Measurements from ENCODE around the gene ERP29.

Gene ERP29

DNA sequence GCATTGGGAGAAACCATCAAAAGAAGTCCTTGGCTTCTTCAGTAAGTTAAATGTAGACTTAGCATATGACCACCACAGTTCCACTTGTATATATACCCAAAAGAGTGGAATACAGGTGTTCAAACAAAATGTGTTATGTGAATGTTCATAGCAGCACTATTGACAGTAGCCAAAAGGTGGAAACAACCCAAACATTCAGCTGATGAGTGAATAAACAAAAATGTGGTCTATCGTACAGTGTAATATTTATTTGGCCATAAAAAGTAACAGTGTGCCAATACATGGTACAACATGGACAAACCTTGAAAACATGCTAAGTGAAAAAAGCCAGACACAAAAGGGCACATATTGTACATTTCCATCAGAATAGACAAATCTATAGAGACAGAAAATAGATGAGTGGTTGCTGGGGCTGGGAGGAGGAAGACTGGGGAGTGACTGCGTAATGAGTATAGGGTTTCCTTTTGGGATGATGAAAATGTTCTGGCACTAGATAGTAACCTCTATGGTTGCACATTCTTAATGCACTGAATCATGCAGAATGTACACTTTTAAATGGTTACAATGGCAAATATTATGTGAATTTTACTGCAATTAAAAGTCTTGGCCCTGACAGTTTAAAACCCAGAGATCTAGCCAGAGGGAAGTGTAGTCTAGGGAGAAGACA lies 5.5 kb downstream of the ERP29 start:
- peaks cover 73% of the 10 kb centered on the region for H3K79me2 ChIP-seq (ENCODE audit: insufficient read depth, low read length)

GRCh38 chr12:112020947-112021457 lies 7.8 kb downstream of the ERP29 start:
- Histone ChIP-seq H3K4me1 (ENCODE audit: insufficient read depth, low read length, poor library complexity, severe bottlenecking) (peaks cover 6% of the 10 kb centered on the region), H4K20me1 (ENCODE audit: insufficient read depth, low read length, poor library complexity, severe bottlenecking) (peaks cover 24% of the 10 kb centered on the region), H3K9ac (ENCODE audit: low read depth, low read length, poor library complexity, severe bottlenecking) (no peak overlapping the region), H3K9me2 (replicated peaks; ENCODE audit: low read depth, low read length) (no peaks in the 10 kb centered on the region), H3K36me3 (ENCODE audit: insufficient read depth, low read length) (peaks cover 51% of the 10 kb centered on the region), H3F3A (ENCODE audit: low read depth) (no peaks in the 10 kb centered on the region), H3K4me2 (ENCODE audit: low read depth, low read length, poor library complexity, severe bottlenecking) (no peak overlapping the region), H3K79me2 (ENCODE audit: insufficient read depth, low read length) (peaks cover 50% of the 10 kb centered on the region), H2AFZ (ENCODE audit: low read length) (no peak overlapping the region), H3K27me3 (ENCODE audit: insufficient read depth, low read length, poor library complexity, severe bottlenecking) (no peaks in the 10 kb centered on the region), H3K9me3 (ENCODE audit: insufficient read depth, low read depth, low read length) (no peaks in the 10 kb centered on the region), H3K4me3 (ENCODE audit: low read length, poor library complexity, severe bottlenecking) (no peak overlapping the region)
- no peak for TF ChIP-seq EZH2phosphoT487 (IDR thresholded peaks at IDR 0.05; ENCODE audit: borderline replicate concordance)
- no peak for TF ChIP-seq CTCF (conservative IDR thresholded peaks at IDR 0.05; ENCODE audit: low read length)

More for the DNA sequence above, 5.5 kb downstream of the ERP29 start:
- H2AFZ ChIP-seq (ENCODE audit: low read length) = no peak overlapping the region
- H3K4me1 ChIP-seq (ENCODE audit: insufficient read depth, low read length, poor library complexity, severe bottlenecking) = peaks cover 16% of the 10 kb centered on the region
- peak overlapping the region; percentile 43 for H3K4me2 ChIP-seq (ENCODE audit: low read depth, low read length, poor library complexity, severe bottlenecking)
- TF ChIP-seq CTCF (conservative IDR thresholded peaks at IDR 0.05; ENCODE audit: low read length) (no peak), EZH2phosphoT487 (IDR thresholded peaks at IDR 0.05; ENCODE audit: borderline replicate concordance) (no peak)
- peaks cover 41% of the 10 kb centered on the region for H3K36me3 ChIP-seq (ENCODE audit: insufficient read depth, low read length)
- H3K9ac ChIP-seq (ENCODE audit: low read depth, low read length, poor library complexity, severe bottlenecking) = no peak overlapping the region
- H3K4me3 ChIP-seq (ENCODE audit: low read length, poor library complexity, severe bottlenecking) = no peak overlapping the region
- no peaks in the 10 kb centered on the region for H3K27me3 ChIP-seq (ENCODE audit: insufficient read depth, low read length, poor library complexity, severe bottlenecking)
- no peaks in the 10 kb centered on the region for H3K9me2 ChIP-seq (replicated peaks; ENCODE audit: low read depth, low read length)
- no peaks in the 10 kb centered on the region for H3F3A ChIP-seq (ENCODE audit: low read depth)
- H3K9me3 ChIP-seq (ENCODE audit: insufficient read depth, low read depth, low read length) = no peaks in the 10 kb centered on the region
- peaks cover 41% of the 10 kb centered on the region for H4K20me1 ChIP-seq (ENCODE audit: insufficient read depth, low read length, poor library complexity, severe bottlenecking)

DNA sequence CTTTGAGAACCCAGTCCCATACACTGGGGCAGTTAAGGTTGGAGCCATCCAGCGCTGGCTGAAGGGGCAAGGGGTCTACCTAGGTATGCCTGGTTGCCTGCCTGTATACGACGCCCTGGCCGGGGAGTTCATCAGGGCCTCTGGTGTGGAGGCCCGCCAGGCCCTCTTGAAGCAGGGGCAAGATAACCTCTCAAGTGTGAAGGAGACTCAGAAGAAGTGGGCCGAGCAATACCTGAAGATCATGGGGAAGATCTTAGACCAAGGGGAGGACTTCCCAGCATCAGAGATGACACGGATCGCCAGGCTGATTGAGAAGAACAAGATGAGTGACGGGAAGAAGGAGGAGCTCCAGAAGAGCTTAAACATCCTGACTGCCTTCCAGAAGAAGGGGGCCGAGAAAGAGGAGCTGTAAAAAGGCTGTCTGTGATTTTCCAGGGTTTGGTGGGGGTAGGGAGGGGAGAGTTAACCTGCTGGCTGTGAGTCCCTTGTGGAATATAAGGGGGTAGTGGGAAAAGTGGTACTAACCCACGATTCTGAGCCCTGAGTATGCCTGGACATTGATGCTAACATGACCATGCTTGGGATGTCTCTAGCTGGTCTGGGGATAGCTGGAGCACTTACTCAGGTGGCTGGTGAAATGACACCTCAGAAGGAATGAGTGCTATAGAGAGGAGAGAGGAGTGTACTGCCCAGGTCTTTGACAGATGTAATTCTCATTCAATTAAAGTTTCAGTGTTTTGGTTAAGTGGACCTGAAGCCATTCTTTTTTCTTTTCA lies 9.2 kb downstream of the ERP29 start:
- H3K4me1 ChIP-seq (ENCODE audit: insufficient read depth, low read length, poor library complexity, severe bottlenecking) = peaks cover 6% of the 10 kb centered on the region
- no peak overlapping the region for H3K9ac ChIP-seq (ENCODE audit: low read depth, low read length, poor library complexity, severe bottlenecking)
- TF ChIP-seq CTCF (conservative IDR thresholded peaks at IDR 0.05; ENCODE audit: low read length) = no peak
- no peak for TF ChIP-seq EZH2phosphoT487 (IDR thresholded peaks at IDR 0.05; ENCODE audit: borderline replicate concordance)
- peaks cover 35% of the 10 kb centered on the region for H3K79me2 ChIP-seq (ENCODE audit: insufficient read depth, low read length)
- no peak overlapping the region for H3K4me2 ChIP-seq (ENCODE audit: low read depth, low read length, poor library complexity, severe bottlenecking)
- peaks cover 49% of the 10 kb centered on the region for H3K36me3 ChIP-seq (ENCODE audit: insufficient read depth, low read length)
- H3K9me2 ChIP-seq (replicated peaks; ENCODE audit: low read depth, low read length) = no peaks in the 10 kb centered on the region
- H3K27me3 ChIP-seq (ENCODE audit: insufficient read depth, low read length, poor library complexity, severe bottlenecking) = no peaks in the 10 kb centered on the region
- H3K9me3 ChIP-seq (ENCODE audit: insufficient read depth, low read depth, low read length) = no peaks in the 10 kb centered on the region
- H3K4me3 ChIP-seq (ENCODE audit: low read length, poor library complexity, severe bottlenecking) = no peak overlapping the region
- H3F3A ChIP-seq (ENCODE audit: low read depth) = no peaks in the 10 kb centered on the region
- no peak overlapping the region for H2AFZ ChIP-seq (ENCODE audit: low read length)
- H4K20me1 ChIP-seq (ENCODE audit: insufficient read depth, low read length, poor library complexity, severe bottlenecking) = peaks cover 15% of the 10 kb centered on the region
